ENCODE measurements around the gene ZMYND10.
A peak's percentile ranks its signal among the peaks of the same experiment; 100 is the strongest.

- peak; percentile 48; the same call in 1 of the 2 replicates for TF ChIP-seq POLR2AphosphoS5 (IDR thresholded peaks at IDR 0.05; ENCODE audit: low read depth, low read length)
- TF ChIP-seq POLR2A (IDR thresholded peaks at IDR 0.05; ENCODE audit: low read depth, low read length), result 0 out of 2 replicates have a peak, but pooled peaks have one; percentile 13
- TF ChIP-seq POU2F2 (IDR thresholded peaks at IDR 0.05; ENCODE audit: low read depth, low read length), result no peak
- TF ChIP-seq TAF1 (IDR thresholded peaks at IDR 0.05; ENCODE audit: low read depth, low read length), result no peak
- no peak for TF ChIP-seq PAX5 (IDR thresholded peaks at IDR 0.05; ENCODE audit: insufficient read depth, low read length, severe bottlenecking)
These were observed 7.9 kb upstream of the ZMYND10 start for GRCh38 chr3:50353245-50354004.

All from GM12891 (cell line).